HG03045 (cell line): Measurements from ENCODE around the gene CCDC92.

Source experiments
- ATAC-seq: cut with Tn5 transposase; IDR thresholded peaks from one replicate; pipeline ENCODE4 v1.9.1; 2021; ENCODE audit warnings: mild to moderate bottlenecking, moderate library complexity; ENCODE audit not compliant: unreplicated experiment

CCDC92 gene

DNA sequence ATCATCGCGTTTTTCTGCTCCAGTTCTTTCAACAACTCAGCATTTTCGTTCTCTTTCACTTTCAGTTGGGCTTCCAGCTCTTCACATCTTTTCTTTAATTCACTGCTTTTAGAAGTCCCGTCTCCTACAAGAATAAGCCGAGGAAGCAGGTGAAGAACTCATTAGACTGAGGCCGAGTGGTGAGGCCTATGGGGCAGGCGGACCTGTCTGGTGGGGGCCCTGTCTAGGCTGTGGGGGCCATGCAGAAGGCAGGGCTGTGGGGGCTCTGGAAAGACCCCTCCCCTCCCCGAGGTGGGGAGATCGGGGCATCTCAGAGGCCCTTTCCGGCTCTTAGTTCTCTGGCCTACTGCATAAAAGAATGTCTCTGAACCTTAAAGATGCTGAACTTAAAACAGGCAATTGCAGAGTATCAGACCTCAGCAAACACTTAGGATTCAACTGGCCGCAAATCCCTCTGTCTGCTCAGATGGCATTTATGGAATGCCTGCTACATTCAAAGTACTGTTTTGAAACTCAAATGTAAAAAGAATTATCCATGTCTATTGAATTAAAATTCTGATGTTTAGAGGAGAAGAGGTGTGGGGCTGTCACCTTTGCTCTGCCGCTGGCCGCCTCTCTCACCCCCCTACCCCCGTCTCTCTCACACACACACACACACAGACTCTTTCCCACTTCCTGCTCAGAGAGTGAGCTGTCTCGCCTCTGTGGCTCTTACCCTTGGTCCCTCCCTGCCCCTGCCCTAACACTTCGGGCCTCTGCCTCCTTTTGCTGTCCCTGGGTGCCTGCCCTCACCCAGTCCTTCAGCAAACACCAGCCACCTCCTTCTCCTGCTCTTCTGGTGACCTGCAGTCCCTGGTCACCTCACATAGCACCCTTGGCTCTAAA is 34.7 kb downstream of the CCDC92 start:
- ATAC-seq: no peak

DNA sequence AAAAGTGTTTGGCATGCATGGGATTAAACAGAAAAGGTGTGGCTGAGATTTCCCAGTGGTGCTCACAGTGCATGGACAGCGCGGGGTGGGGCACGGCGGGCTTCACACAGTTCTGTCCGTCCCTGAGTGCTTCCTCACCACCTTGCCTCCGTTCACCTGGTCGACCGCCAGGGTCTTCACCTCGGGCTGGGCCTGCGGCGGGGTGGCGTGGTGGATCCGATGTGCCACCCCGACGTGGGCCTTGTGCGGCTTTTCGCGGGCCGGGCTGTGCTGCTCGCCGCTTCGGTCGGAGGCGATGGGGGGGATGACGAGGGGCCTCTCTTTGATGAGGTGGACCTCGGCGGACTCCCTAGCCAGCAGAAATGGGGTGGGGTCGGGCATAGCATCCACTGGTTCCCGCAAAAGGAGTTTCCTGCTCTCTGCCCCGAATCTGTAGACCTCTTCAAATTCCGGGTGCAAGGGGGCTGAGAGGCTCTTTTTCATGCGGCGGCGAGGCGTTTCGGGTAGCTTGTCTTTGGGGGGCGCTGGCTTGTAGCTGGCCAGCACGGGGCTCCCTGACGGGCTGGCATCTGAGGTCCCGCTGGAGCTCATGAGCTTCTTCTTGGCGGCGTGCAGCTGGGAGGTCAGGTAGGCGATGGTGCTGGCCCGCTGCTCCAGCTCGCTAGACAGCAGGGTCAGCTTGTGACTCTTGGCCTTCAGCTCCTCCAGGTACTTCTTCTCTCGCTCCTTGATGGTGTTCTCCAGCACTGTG is 35.5 kb downstream of the CCDC92 start:
- ATAC-seq: no peak

DNA sequence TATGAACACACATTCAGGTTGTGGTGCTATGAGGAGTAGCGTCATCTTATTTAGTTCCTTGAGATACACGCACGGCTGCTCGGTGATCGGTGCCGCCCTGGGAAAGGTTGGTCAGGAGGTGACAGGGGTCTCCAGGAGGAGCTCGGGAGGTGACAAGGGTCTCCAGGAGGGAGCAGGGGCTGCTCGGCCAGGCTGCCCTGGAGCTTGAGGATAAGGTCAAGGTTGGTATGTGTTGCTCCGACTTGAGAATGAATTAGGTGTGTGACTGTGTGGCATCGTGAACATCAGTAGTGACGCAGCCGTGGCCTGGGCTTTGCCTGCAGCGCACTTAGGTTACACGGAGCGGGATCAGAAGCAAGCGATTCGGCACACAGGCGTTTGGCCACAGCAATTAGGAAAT is 36.2 kb downstream of the CCDC92 start:
- no peak for ATAC-seq

DNA sequence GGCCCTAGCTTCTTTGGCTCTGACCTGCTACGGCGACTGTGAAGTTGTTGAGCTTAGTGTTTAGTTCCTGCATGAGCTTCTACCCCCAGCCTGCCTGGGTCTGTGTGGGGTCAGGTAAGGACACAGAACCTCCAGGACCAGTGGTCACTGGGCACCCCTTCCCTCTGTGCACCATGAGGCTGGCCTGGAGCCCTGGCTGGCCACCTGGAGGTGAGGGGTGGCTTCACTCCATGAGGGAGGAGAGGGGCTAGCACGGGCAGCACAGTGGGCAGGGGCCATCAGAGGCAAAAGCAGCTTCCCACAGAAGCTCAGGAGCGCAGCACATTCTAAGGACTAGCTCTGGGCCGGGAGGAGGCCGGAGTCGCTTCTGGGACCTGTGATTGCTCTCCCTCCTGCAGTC is 36.7 kb downstream of the CCDC92 start:
- ATAC-seq: no peak

DNA sequence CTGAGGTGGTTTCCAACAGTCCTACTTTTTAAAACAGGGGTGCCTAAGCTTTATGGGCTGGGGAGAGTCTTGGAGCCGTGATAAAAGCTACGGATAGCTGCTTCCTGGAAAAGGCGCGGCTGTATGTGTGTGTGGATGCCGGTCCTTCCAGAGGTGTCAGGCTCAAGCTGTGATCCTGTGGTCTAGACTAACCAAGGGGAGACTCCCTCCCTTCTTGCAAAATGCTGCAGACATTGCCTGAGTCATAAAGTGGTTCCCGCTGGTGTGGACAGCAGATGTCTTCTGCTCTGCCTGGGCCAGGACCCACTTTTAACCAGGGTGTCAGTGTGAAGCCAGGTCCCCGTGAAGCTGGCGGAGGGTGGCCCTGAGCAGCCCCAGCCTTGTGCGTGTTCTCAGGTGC is 37.8 kb downstream of the CCDC92 start:
- ATAC-seq: no peak

DNA sequence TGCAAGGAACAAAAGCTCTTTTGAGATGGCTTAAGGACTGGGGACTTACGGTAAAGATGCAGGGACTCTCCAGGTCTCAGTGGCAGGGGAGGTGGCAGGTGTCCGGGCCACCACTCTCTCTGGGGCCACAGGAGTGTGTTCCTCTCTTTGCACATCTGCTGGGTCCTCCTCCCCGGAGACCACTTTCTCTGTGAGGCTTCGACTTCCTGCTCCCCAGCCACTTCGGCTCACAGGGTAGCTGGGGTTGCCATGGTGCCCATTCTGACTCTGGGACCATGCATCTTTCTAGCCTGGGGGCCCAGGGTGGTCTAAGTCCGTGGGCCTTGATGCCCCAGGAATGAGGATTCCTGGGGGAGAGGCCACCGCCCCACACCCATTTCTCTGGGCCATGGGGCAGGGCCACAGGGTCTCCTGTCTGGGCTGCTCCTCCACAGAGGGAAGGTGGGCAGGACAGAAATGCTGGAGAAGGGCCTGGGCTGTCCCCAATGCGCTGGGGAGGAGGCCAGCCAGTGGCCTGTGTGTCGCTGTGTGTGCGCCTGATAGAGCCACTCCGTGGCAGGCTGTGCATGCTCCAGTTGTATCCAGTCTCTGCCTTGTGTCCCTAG is 38.5 kb downstream of the CCDC92 start:
- no peak for ATAC-seq

DNA sequence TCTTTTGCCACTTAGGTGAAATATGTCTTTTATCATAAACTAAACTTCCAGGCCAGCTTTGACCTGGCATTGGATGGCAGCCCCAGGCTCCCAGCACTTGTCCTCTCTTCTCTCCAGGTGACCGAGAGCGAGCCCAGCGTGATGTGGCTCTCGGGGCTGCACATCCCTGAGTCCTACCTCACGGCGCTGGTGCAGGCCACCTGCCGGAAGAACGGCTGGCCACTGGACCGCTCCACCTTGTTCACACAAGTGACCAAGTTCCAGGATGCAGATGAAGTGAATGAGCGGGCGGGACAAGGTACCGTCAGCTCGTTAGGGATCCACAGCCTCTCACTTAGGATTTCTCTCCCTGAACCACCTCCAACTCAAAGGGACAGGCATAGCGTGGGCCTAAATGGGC is 39.4 kb downstream of the CCDC92 start:
- no peak for ATAC-seq

DNA sequence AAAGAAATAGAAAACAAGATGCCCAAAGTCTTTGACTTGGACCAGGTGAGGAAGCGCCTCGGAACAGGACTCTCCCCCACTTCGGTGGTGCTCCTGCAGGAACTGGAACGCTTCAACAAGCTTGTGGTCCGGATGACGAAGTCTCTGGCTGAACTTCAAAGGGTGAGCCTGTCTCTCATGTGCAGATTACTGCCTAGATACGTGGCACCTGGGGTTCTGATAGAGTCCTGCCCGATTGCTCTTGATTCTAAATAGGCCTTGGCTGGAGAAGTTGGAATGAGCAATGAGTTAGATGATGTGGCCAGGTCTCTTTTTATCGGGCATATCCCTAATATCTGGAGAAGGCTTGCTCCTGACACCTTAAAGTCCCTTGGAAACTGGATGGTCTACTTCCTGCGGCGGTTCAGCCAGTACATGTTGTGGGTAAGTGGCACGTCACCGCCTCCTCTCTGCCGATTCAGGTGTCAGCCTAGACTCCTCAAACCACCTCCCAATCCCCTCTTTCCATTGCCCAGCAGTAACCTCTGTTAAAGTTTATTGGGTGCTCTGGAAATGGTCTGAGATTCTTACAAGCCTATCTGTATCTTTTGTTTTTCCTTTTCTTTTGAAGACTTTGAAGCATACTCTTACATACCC is 40.8 kb downstream of the CCDC92 start:
- ATAC-seq: no peak

DNA sequence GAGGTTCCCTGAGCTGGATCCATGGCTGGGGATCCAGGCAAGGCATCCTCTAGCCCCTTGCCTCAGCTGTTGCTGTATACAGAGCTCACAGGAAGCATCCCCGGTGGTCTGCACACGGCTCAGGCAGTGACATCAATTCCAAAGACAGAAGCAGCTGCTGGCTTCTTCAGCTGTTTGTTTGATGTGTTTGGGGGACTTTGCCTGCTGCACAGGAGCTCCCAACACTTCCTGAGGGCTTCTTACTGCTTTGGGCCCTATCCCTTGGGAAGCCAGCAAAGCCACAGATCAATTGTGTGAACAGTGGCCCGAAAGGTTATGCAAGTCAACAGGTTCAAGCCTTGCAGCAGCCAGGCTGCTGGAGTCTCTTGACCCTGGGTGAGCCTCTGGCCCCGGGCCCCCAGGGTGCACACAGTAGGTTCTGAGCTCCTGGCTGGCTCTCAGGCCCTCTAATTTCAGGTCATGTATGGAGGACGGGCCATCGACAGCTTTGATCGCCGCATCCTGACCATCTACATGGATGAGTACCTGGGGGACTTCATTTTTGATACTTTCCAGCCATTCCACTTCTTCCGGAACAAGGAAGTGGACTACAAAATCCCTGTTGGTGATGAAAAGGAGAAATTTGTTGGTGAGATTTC is 42.6 kb downstream of the CCDC92 start:
- ATAC-seq: no peak

DNA sequence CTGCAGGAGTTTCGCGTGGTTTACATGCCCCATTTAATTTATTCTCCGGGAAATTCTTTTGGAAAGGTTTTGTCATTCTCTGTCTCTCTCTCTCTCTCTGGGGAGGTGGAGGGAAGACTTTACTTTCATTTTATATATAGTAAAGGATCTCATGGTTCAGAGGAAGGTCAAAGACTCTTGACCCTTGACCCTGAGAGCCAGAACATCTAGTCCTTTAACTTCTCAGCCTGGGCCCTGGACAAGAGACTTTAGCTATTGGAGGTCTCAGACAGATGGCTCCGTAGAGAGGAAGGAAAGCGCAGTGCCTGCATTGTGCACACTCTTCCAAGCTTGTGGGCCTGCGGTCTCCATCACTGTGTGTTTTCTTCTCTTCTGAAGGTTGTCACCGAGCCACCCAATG is 43.7 kb downstream of the CCDC92 start:
- no peak for ATAC-seq

DNA sequence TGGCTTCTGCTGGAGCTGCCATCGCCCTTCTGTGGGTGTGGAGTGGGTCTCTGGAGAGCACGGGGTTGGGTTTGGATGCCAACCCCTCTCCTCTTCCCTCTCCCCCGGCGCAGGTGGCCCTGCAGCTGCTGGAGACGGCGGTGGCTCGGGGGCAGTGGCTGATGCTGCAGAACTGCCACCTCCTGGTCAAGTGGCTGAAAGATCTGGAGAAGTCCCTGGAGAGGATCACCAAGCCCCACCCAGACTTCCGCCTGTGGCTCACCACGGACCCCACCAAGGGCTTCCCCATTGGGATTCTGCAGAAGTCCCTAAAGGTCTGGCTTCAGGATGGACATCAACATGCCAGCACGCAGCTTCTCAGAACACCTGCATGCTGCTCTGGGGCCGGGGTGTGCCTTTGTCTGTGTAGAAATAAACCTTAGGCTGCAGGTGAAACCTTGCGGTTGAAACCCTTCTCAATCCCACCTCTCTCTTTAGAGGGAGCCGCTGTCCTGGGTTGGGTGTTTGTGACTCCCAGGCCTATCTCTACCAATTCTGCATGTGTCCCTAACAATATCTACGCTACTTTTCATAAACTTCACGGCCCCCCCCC is 44.3 kb downstream of the CCDC92 start:
- ATAC-seq: no peak

DNA sequence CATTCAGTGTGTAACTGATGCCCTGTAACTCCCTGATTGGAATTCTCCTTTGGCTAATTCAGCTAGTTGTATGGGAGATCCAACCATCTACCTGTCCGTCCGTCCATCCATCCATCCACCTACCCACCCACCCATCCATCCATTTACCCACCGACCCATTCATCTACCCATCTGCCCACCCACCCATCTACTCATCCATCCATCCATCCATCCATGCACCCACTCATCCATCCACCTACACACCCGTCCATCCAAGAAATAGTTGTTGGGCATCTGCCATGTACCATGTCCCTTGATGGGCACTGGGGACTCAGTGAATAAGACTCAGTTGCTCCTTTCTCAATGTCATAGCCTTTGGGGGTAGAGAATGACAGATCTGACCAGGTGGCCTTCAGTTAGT is 48.1 kb downstream of the CCDC92 start:
- no peak for ATAC-seq

DNA sequence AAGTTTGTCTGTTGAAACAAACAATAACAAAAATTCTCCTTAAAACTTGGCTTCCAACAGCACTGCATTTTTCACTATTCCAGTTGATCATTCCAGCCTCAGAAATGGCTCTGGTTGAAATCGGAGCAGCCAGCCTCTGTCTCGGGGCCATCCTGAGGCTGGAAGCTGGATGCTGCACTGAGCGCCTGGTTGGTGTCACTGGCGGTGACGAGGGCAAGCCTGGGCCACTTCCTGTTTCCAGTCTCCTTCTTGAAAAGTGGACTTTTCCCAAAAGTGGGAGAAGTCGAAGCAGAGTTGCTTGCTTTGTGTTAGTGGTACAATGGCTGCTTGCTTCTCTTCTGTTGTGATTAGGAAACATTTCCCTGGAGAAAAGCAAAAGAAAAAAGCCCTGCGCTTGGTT is 48.7 kb downstream of the CCDC92 start:
- no peak for ATAC-seq

DNA sequence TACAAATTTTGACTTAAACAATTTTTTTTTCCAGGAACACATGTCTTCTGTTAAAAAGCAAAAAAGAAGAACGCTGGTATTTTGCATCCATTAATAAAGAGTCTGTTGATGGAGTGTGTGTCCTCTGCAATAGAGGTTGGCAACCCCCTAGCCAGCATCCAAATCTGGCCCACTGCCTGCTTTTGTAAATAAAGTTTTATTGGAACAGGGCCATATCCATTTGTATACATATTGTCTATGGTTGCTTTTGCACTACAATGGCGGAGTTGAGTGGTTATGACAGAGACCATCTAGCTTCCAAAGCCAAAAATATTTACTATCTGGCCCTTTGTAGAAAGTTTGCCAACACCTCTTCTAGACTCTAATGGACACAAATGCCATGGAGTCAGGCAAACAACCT is 49.6 kb downstream of the CCDC92 start:
- ATAC-seq: no peak

DNA sequence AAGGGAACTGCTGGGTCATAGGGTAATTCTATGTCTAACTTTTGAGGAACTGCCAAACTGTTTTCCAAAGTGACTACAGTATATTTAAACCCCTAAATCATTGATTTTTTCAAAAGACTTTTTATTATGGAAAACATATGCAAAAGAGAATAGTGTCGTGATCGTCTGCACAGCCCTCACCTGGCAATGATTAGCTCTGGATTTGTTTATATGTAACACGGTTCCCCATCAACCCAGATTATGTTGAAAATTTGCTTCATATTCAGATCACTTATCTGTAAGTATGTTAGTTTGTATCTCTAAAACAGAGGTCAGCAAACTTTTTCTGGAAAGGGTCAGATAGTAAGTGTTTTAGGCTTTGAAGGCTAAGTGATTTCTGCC is 52.7 kb downstream of the CCDC92 start:
- ATAC-seq: no peak

DNA sequence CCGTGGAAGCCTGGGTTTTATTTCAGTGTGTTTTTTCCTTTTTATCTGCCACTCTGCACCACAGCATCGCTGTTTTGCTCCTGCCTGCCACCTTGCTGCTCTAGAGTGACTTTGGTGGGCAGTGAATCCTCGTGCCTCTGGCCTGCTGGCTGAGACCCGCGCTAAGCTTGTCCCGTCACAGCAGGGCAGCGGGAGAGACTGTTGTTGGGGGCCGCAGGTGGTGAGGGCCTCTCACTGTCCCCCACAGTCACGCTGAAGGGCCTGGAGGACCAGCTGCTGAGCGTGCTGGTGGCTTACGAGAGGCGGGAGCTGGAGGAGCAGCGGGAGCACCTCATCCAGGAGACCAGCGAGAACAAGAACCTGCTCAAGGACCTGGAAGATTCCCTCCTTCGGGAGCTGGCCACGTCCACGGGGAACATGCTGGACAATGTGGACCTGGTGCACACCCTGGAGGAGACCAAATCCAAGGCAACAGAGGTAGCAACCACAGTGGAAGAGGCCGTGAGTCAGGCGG is 55.2 kb downstream of the CCDC92 start:
- no peak for ATAC-seq

DNA sequence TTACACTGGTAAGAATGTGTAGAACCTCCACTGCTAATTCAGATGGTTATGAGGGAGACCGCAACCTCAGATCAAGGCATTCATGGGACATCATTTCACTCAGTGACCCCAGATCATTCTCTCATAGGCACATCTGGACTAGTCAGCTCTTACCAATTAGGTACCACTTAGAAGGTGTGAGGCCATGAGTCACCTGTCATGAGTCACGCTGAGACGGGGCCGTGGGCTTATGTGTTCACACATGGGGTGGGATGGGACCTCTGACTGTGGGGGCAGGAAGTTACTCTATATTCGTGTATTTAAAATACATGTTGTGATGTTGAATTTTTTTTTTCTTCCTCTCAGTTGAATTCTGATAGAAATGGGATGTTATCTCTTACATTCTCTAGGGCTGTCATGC is 55.9 kb downstream of the CCDC92 start:
- ATAC-seq: no peak

DNA sequence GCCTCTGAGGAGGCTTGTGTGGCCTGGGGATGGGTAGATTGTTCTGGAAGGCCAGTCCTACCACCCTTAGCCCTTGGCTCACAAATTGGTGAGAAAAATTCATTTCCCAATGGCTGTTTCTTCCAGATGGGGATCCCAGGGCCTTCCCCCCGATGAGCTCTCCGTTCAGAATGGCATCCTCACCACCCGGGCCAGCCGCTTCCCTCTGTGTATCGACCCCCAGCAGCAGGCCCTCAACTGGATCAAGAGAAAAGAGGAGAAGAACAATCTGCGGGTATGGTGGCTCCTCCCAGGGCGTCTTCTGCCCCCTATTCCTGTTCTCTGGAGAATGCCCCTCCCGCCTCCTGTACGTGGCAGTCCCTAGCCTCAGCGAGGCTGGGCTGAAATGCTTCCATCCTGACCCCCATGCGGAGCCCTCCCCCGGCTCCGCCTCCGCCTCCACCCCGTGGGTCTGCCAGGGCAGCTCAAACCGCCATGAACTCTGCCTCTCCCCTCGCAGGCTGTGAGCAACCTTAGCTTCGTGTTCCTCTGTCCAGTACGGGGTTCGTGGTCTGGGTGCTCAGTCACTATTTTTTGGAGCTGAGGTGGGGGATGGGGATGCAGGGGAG is 57.8 kb downstream of the CCDC92 start:
- ATAC-seq: no peak

DNA sequence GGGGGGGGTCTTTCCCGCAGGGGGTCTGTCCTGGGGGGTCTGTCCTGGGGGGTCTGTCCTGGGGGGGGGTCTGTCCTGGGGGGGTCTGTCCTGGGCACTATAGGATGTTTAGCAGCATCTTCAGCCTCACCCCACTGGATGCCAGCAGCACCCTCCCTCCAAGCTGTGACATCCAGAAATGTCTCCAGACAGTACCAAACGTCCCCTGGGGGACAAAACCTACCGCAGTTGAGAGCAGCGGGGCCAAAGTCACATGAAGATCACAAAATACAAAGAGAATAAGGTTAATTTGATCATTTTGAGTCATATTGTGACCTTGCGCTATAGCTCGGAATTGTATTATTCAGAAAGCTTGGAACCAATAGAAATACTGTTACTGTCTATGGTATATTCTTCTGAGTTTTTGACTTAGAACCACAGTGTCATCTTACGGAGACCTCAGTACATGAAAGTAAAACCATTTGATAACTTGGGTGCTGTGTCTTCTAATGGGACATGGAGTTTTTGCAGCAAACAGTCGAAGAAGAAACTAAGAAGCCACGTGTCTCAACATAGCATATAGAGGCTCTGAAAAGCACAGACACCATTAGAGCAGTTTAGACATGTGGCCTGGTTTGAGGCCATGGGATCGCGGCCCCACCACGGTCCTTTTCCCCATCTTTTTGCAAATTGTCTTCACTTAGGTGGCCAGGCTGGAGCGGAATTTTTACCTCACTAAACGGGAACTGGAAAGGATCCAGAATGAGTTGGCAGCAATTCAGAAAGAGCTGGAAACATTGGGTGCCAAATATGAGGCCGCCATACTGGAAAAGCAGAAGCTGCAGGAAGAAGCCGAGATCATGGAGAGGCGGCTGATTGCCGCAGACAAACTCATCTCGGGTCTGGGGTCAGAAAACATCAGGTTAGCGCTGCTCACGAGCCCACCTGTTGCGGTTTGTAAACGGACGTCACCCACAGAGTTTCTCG is 59.9 kb downstream of the CCDC92 start:
- ATAC-seq: no peak
